Common myeloid progenitor, CD34-positive (primary cell): ENCODE data around the gene SYNE2.

Experiments used
- CTCF ChIA-PET: fragments of 350-600 bp; sonication (Branson Sonifier 250); formaldehyde crosslinking; loops from one replicate; lab custom pipeline; 2021; ENCODE audit warnings: antibody characterized with exemption; lab: Charles Lee
- POLR2A ChIA-PET: fragments of 350-600 bp; sonication (Branson Sonifier 250); formaldehyde crosslinking; loops from one replicate; lab custom pipeline; 2021; ENCODE audit warnings: antibody characterized with exemption; lab: Charles Lee
- DNase-seq, 3 donors: peaks; one replicate each; pipeline versions ENCODE4 v3.0.0 to v3.0.0-alpha.2; 2013
- H3K27ac ChIP-seq, 2 experiments: 1 replicate in 1 of 2; 2 replicates in 1 of 2; pipeline ENCODE4 v1.7.0; 2013; ENCODE audit warnings: inconsistent platforms in 2 of 2, low read length in 2 of 2, mild to moderate bottlenecking in 2 of 2, low read depth in 1 of 2, moderate library complexity in 1 of 2; ENCODE audit not compliant: severe bottlenecking in 2 of 2, insufficient read depth in 1 of 2, poor library complexity in 1 of 2
- H3K27me3 ChIP-seq, 5 experiments: replicated peaks in 2 of 5; 1 replicate in 3 of 5; 2 replicates in 2 of 5; pipeline versions ENCODE4 v1.6.1 to v1.7.0; 2013; ENCODE audit warnings: low read length in 4 of 5, mild to moderate bottlenecking in 2 of 5, moderate library complexity in 2 of 5, inconsistent platforms in 1 of 5; ENCODE audit not compliant: insufficient read depth in 5 of 5, control insufficient read depth in 4 of 5
- H3K36me3 ChIP-seq, 4 experiments: 1 replicate in 2 of 4; 2 replicates in 2 of 4; pipeline versions ENCODE4 v1.6.1 to v1.7.0; 2013; ENCODE audit warnings: low read length in 3 of 4, control low read depth in 1 of 4, mild to moderate bottlenecking in 1 of 4; ENCODE audit not compliant: control insufficient read depth in 4 of 4, insufficient read depth in 4 of 4
- H3K4me1 ChIP-seq, 4 experiments: 1 replicate in 3 of 4; 2 replicates in 1 of 4; pipeline versions ENCODE4 v1.6.1 to v1.7.1; 2013; ENCODE audit warnings: low read length in 3 of 4, mild to moderate bottlenecking in 3 of 4, control low read depth in 1 of 4, inconsistent platforms in 1 of 4, moderate library complexity in 1 of 4; ENCODE audit not compliant: control insufficient read depth in 4 of 4, insufficient read depth in 4 of 4; ENCODE audit errors: control extremely low read depth in 1 of 4
- H3K4me3 ChIP-seq, 7 experiments: 1 replicate in 4 of 7; 2 replicates in 3 of 7; pipeline versions ENCODE4 v1.5.1 to v1.7.0; 2013; ENCODE audit warnings: mild to moderate bottlenecking in 7 of 7, low read length in 6 of 7, moderate library complexity in 6 of 7, inconsistent platforms in 2 of 7, low read depth in 2 of 7, control low read depth in 1 of 7; ENCODE audit not compliant: insufficient read depth in 4 of 7, control insufficient read depth in 1 of 7; ENCODE audit errors: extremely low read depth in 1 of 7
- H3K9me3 ChIP-seq, 5 experiments: 1 replicate in 4 of 5; 2 replicates in 1 of 5; pipeline versions ENCODE4 v1.6.1 to v1.7.1; 2013; ENCODE audit warnings: low read length in 4 of 5, mild to moderate bottlenecking in 2 of 5, inconsistent platforms in 1 of 5, low read depth in 1 of 5, moderate library complexity in 1 of 5; ENCODE audit not compliant: control insufficient read depth in 4 of 5, insufficient read depth in 2 of 5; ENCODE audit errors: control extremely low read depth in 1 of 5
- WGBS: methylation state at CpG from one replicate; pipeline ENCODE4 v1.1.5; 2013; ENCODE audit not compliant: insufficient coverage; 5-methylcytosine and 5-hydroxymethylcytosine counted together

Gene SYNE2

GRCh38 chr14:64235652-64236640, 383.1 kb downstream of the SYNE2 start:
- peak; percentile 22 to 68 (median 37) for DNase-seq
- Histone ChIP-seq H3K36me3 (no peaks in the 10 kb centered on the region), H3K4me3 (no peak overlapping the region), H3K4me1 (peaks cover 0 to 21% (median 16%) of the 10 kb centered on the region in 4 experiments), H3K27ac (peak overlapping the region in 1 of 2 experiments; percentile 14), H3K9me3 (no peaks in the 10 kb centered on the region), H3K27me3 (no peaks in the 10 kb centered on the region)
- ChIA-PET POLR2A (no interaction called here), CTCF (interaction anchor here (0.6 to 2.0 kb wide), 6 partner anchors 8 to 98 kb away, joined by 3 to 5 read pairs (median 4); no protein-coding TSS in a partner anchor)
- WGBS: 70% methylated on average over 13 of the region's 13 CpGs

GRCh38 chr14:64238049-64238448, 385.2 kb downstream of the SYNE2 start:
- 100% methylated on average over 3 of the region's 6 CpGs for WGBS
- POLR2A ChIA-PET: no interaction called here

GRCh38 chr14:64238631-64239030, 385.8 kb downstream of the SYNE2 start:
- H3K27ac ChIP-seq: no peak overlapping the region
- CTCF ChIA-PET: interaction anchor here (1.2 to 2.1 kb wide), 3 partner anchors 14 to 65 kb away, joined by 3 to 4 read pairs (median 4); no protein-coding TSS in a partner anchor

More at GRCh38 chr14:64238049-64238448, 385.2 kb downstream of the SYNE2 start:
- no peaks in the 10 kb centered on the region for H3K27me3 ChIP-seq
- peaks cover 0 to 21% (median 14%) of the 10 kb centered on the region in 4 experiments for H3K4me1 ChIP-seq
- no peaks in the 10 kb centered on the region for H3K36me3 ChIP-seq
- DNase-seq: no peak
- no peaks in the 10 kb centered on the region for H3K9me3 ChIP-seq
- no peak overlapping the region for H3K4me3 ChIP-seq
- H3K27ac ChIP-seq: no peak overlapping the region
- CTCF ChIA-PET: interaction anchor here (1.2 to 2.1 kb wide), 4 partner anchors 13 to 66 kb away, joined by 3 to 5 read pairs (median 4); no protein-coding TSS in a partner anchor

GRCh38 chr14:64244279-64244678, 391.5 kb downstream of the SYNE2 start:
- Histone ChIP-seq H3K4me3 (no peak overlapping the region), H3K9me3 (no peaks in the 10 kb centered on the region), H3K36me3 (no peaks in the 10 kb centered on the region), H3K4me1 (no peaks in the 10 kb centered on the region), H3K27me3 (no peaks in the 10 kb centered on the region), H3K27ac (no peak overlapping the region)
- ChIA-PET POLR2A (no interaction called here), CTCF (no interaction called here)
- WGBS: 81% methylated on average over 4 of the region's 4 CpGs
- no peak for DNase-seq

More at GRCh38 chr14:64238631-64239030, 385.8 kb downstream of the SYNE2 start:
- POLR2A ChIA-PET: no interaction called here
- 0% methylated on average over 1 of the region's 2 CpGs for WGBS
- no peaks in the 10 kb centered on the region for H3K9me3 ChIP-seq
- H3K4me3 ChIP-seq: peak overlapping the region in 1 of 7 experiments; percentile 2
- DNase-seq: peak in 2 of 3 donors; percentile 60 to 72
- no peaks in the 10 kb centered on the region for H3K27me3 ChIP-seq
- H3K4me1 ChIP-seq: peaks cover 0 to 21% (median 14%) of the 10 kb centered on the region in 4 experiments
- no peaks in the 10 kb centered on the region for H3K36me3 ChIP-seq

- POLR2A ChIA-PET: no interaction called here
- Histone ChIP-seq H3K27me3 (no peaks in the 10 kb centered on the region), H3K36me3 (no peaks in the 10 kb centered on the region), H3K4me3 (no peak overlapping the region), H3K27ac (no peak overlapping the region), H3K9me3 (no peaks in the 10 kb centered on the region), H3K4me1 (no peaks in the 10 kb centered on the region)
- no peak for DNase-seq
- WGBS: 94% methylated on average over 2 of the region's 4 CpGs
- CTCF ChIA-PET: no interaction called here
Measured at GRCh38 chr14:64245491-64245890, 392.7 kb downstream of the SYNE2 start.

- ChIA-PET CTCF (interaction anchor here (0.7 kb wide), 1 partner anchor 114 kb away, joined by 3 read pairs; no protein-coding TSS in a partner anchor), POLR2A (no interaction called here)
- H3K4me3 ChIP-seq: no peak overlapping the region
- H3K27ac ChIP-seq: no peak overlapping the region
- no peaks in the 10 kb centered on the region for H3K9me3 ChIP-seq
- H3K27me3 ChIP-seq: no peaks in the 10 kb centered on the region
- no peaks in the 10 kb centered on the region for H3K36me3 ChIP-seq
- H3K4me1 ChIP-seq: no peaks in the 10 kb centered on the region
- no peak for DNase-seq
Measured at GRCh38 chr14:64246688-64247087, 393.9 kb downstream of the SYNE2 start.

GRCh38 chr14:64247195-64247594, 394.4 kb downstream of the SYNE2 start:
- ChIA-PET CTCF (interaction anchor here (0.7 kb wide), 1 partner anchor 114 kb away, joined by 3 read pairs; no protein-coding TSS in a partner anchor), POLR2A (no interaction called here)
- no peak for DNase-seq
- H3K27me3 ChIP-seq: no peaks in the 10 kb centered on the region
- no peaks in the 10 kb centered on the region for H3K36me3 ChIP-seq
- no peak overlapping the region for H3K4me3 ChIP-seq
- H3K27ac ChIP-seq: no peak overlapping the region
- no peaks in the 10 kb centered on the region for H3K4me1 ChIP-seq
- 100% methylated on average over 3 of the region's 3 CpGs for WGBS
- no peaks in the 10 kb centered on the region for H3K9me3 ChIP-seq
